ENCODE data around the gene GRK1.
"Not testable (repeated sequence)": the region's sequence is repeated elsewhere in the genome, so short reads cannot be mapped to it uniquely, and the experiment has no call there.

The GRK1 gene

GRCh38 chr13:113665597-113666328, 1.3 kb upstream of the GRK1 start:
- DNase-seq (ENCODE audit: low read depth in 2 of 2), result no peak

GRCh38 chr13:113666329-113666670, 719 bp upstream of the GRK1 start:
- no peak for DNase-seq (ENCODE audit: low read depth in 2 of 2)

DNA sequence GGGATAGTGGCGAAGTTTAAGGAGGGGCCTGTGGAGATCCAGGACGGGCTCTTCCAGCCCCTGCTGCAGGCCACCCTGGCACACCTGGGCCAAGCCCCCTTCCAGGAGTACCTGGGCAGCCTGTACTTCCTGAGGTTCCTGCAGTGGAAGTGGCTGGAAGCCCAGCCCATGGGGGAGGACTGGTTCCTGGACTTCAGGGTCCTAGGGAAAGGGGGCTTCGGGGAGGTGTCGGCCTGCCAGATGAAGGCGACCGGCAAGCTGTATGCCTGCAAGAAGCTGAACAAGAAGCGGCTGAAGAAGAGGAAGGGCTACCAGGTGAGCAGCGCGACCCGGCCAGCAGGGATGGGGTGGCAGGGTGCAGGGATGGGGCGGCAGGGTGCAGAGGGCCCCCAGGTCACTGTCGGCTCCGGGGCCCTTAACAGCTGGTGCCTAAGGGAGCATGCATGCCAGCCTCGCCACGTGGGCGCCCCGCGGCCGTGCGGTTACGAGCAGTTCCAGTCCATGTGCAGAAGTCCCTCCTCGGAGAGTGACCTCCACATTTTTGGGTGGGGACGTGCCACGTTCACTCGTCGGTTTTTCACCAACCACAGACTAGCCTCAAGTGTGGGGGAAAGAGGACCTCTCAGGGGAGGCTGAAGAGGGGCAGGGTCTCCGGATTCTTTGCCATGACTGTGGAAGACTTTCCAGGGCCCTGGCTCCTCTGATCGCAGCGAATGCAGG, 912 bp downstream of the GRK1 start:
- no peak for DNase-seq (ENCODE audit: low read depth in 2 of 2)

GRCh38 chr13:113668491-113668971, 1.5 kb downstream of the GRK1 start:
- no peak for DNase-seq (ENCODE audit: low read depth in 2 of 2)

DNA sequence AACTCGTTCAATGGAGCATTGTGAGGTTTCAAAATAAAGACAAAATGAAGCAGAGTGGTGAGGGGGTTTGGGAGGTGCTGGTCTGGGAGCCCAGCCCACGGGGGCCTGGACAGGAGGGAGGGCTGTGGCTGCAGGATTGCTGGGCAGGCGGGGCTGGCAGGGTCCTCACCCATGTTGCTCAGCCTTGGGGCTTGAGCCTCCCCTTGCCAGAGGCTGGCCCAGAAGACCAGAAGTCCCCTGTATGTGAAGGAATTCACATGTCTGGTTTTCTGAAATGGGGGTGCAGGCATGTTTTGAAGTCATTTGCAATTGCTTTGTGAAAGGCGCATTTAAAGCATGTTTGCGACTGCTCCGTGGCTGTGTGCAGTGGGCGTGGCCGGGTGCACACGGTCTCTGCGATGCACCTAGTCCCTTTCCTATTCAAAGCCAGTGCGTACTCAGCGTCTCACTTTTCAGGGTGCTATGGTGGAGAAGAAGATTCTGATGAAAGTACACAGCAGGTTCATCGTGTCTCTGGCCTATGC, 2.3 kb downstream of the GRK1 start:
- DNase-seq (ENCODE audit: low read depth in 2 of 2), result no peak

GRCh38 chr13:113669755-113670341, 2.8 kb downstream of the GRK1 start:
- no peak for DNase-seq (ENCODE audit: low read depth in 2 of 2)

DNA sequence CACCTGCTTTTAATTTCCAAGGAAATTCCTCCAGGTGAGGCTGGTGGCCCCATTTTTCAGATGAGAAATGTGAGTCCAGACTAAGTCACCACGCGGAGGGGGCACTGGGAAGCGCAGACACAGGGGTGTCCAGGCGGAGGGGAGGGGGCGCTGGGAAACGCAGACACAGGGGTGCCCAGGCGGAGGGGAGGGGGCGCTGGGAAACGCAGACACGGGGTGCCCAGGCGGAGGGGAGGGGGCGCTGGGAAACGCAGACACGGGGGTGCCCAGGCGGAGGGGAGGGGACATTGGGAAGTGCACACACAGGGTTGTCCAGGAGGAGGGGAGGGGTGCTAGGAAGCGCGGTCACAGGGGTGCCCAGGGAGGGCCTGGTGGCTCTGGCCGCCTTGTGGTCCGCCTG, 3.5 kb downstream of the GRK1 start:
- no peak for DNase-seq (ENCODE audit: low read depth in 2 of 2)

GRCh38 chr13:113671066-113672001, 4.3 kb downstream of the GRK1 start:
- no peak for DNase-seq (ENCODE audit: low read depth in 2 of 2)

DNA sequence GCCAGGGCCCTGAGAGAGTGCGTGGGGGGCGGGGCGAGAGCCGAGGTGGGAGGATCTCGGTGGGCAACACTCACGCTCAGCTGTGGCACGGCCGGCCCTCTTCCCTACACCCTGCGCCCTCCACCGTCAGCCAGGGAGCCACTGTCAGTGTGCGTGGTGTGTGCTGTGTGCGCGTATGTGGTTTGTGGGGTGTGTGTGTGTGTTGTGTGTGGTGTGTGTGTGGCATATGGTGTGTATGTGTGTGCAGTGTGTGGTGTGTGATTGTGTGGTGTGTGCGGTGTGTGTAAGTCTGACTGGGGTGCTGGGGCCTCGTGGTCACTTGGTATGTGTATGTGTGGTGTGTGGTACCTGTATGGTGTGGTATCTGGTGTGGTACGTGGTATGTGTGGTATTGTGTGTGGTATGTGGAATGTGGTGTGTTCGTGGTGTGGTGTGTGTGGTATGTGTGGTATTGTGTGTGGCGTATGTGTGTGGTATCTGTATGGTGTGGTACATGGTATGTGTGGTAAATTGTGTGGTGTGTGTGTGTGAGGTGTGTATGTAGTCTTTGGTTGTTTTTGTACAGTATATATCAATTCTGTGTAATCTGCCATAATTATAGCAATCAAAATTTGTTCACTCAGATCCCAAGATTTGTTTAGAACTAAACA, 5.1 kb downstream of the GRK1 start:
- no peak for DNase-seq (ENCODE audit: low read depth in 2 of 2)

- no peak for DNase-seq (ENCODE audit: low read depth in 2 of 2)
These were observed 55.9 kb downstream of the GRK1 start for GRCh38 chr13:113722921-113723320.

GRCh38 chr13:113723410-113724015, 56.5 kb downstream of the GRK1 start:
- no peak for DNase-seq (ENCODE audit: low read depth in 2 of 2)

DNA sequence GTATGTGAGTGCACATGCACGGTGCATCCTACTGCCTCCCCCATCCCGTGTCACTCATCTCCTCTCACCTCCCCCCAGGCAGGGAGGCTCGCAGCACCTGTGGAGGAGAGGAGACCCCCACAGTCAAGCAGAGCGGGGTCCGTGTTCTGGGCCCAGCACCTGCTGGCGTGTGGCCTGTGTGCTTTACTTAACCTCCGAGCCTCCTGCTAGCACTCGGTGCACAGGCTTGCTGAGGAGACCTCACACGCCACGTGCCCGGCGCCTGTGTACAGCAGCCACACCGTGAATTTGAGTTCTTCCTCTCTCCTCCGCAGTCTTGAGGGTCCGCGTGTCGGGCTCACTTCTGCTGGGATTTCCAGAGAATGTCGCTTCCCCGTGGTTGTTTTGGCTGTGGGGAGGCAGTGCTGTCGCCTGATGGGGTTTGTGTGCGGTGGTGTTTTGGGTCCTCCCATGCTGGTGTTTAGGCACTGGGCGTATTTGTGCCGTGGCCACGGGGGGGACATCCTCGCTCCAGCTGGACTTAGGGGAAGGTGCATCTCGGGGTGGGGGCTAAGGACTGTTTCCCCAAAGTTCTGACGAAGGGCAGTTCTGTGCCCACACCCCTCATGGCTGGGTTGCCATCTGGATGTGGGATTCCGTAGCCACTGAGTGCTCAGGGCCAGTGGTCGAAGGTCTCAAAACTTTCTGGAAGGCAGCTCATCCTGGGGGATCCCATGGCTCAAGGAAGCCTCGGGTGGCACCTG, 57.2 kb downstream of the GRK1 start:
- no peak for DNase-seq (ENCODE audit: low read depth in 2 of 2)

- DNase-seq (ENCODE audit: low read depth in 2 of 2), result peak; percentile 68 to 79
These were observed 57.8 kb downstream of the GRK1 start for GRCh38 chr13:113724780-113725315.

GRCh38 chr13:113725329-113726105, 58.5 kb downstream of the GRK1 start:
- peak; percentile 12 to 47 for DNase-seq (ENCODE audit: low read depth in 2 of 2)

DNA sequence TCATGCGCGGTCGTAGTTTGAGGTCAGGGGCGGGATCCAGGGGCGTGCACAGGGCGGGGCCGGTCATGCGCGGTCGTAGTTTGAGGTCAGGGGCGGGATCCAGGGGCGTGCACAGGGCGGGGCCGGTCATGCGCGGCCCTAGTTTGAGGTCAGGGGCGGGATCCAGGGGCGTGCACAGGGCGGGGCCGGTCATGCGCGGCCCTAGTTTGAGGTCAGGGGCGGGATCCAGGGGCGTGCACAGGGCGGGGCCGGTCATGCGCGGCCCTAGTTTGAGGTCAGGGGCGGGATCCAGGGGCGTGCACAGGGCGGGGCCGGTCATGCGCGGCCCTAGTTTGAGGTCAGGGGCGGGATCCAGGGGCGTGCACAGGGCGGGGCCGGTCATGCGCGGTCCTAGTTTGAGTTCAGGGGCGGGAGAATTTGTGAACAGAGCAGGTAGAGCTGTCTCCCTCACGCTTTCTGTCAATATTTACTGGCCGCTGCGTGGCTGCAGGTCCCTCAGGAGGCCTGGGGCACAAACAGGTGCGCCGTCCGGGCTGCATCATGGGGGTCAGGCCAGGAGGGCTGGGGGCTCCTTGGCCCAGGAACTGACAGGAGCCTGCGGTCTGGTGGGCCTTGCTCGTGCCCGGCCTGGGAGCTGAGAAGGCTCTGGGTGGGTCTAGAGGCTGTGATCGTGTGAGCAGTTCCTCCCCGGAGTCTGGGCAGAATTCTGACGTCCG, 59.2 kb downstream of the GRK1 start:
- DNase-seq (ENCODE audit: low read depth in 2 of 2), result not testable (repeated sequence)

DNA sequence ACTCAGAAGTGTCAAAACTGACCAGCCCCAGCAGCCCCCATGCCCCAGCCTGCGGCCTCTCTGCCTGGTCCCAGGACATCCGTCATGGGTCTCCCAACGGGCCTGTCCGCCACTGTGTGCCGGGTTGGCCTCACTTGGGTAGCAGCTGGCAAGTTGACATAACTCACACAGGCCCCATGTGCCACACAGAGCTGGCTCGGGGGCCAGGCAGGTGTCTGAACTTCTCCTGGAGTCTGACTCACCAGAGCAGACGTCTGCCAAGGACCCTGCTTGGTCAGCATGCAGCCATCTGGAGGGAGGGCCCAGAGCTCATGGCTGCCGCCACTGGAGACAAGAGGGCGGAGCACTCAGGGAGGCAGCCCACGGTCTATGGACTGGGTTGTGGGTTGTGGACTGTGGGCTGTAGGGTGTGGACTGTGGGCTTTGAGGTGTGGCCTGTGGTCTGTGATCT, 60.0 kb downstream of the GRK1 start:
- no peak for DNase-seq (ENCODE audit: low read depth in 2 of 2)

- DNase-seq (ENCODE audit: low read depth in 2 of 2), result no peak
These were observed 61.6 kb downstream of the GRK1 start for GRCh38 chr13:113728571-113729054.
